ENCODE measurements around the gene OR51E2. TPM values are rescaled to one million over a fixed set of nuclear protein-coding genes. Genes with fewer than 3 reads are reported as not detected.
A peak's percentile ranks its signal among the peaks of the same experiment; 100 is the strongest.

The OR51E2 gene
- total and polyA plus RNA-seq, 7 donors: 0.10 to 0.23 (median 0.19) TPM; not detected in 2

DNA sequence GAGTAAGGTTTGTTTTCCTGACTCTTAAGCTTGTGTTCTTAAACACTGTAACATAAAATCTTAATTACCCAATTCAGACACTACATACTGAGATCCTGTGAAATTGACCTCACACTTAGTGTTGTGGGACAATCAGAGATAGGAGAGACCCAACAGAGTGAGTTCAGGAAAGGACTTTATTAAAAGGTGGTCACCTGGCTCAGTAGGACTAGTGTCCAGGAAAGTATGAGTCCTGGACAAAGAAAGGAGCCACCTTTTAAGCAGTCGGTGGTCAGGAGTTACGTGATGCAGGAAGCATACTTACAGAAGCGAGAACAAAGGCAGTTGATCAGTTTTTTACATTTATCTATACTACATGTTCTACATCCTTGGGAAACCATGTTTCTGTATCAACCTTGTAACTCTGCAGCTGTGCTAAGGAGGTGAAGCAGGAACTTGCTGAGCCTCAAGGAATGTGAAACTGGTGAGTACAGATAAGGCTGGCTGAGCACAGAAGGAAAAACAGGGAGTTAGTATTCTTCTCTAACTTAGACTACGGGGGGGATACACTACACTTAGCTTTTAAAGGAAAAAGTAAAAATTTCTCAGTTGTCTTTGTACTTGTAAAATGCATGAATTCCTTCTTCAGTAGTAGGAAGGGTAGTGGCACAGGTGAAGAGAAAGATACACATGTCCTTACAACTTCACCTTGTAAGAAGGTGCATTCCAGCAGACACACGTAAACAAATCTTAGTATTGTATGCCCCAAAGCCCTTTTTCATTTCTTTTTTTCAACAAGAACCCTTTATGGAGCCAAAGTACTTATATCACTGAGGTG is 38.8 kb downstream of the OR51E2 start:
- intact Hi-C loops (cut with DNase I): no loop called here
- DNase-seq: no peak
- Histone ChIP-seq H3K9me3 (no peaks in the 10 kb centered on the region), H3K36me3 (ENCODE audit: insufficient read depth in 1 of 2, low read depth in 1 of 2) (no peaks in the 10 kb centered on the region), H3K4me3 (no peak overlapping the region), H3K27ac (no peak overlapping the region), H3K4me1 (no peaks in the 10 kb centered on the region), H3K27me3 (ENCODE audit: insufficient read depth in 3 of 3, low read length in 2 of 3) (no peaks in the 10 kb centered on the region)
- no peak for ATAC-seq
- 81 to 85% (median 85%) methylated on average over 5 of the region's 5 CpGs for WGBS, 3 donors
- TF ChIP-seq, protein P1, sequence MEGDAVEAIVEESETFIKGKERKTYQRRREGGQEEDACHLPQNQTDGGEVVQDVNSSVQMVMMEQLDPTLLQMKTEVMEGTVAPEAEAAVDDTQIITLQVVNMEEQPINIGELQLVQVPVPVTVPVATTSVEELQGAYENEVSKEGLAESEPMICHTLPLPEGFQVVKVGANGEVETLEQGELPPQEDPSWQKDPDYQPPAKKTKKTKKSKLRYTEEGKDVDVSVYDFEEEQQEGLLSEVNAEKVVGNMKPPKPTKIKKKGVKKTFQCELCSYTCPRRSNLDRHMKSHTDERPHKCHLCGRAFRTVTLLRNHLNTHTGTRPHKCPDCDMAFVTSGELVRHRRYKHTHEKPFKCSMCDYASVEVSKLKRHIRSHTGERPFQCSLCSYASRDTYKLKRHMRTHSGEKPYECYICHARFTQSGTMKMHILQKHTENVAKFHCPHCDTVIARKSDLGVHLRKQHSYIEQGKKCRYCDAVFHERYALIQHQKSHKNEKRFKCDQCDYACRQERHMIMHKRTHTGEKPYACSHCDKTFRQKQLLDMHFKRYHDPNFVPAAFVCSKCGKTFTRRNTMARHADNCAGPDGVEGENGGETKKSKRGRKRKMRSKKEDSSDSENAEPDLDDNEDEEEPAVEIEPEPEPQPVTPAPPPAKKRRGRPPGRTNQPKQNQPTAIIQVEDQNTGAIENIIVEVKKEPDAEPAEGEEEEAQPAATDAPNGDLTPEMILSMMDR (IDR thresholded peaks at IDR 0.05): no peak

DNA sequence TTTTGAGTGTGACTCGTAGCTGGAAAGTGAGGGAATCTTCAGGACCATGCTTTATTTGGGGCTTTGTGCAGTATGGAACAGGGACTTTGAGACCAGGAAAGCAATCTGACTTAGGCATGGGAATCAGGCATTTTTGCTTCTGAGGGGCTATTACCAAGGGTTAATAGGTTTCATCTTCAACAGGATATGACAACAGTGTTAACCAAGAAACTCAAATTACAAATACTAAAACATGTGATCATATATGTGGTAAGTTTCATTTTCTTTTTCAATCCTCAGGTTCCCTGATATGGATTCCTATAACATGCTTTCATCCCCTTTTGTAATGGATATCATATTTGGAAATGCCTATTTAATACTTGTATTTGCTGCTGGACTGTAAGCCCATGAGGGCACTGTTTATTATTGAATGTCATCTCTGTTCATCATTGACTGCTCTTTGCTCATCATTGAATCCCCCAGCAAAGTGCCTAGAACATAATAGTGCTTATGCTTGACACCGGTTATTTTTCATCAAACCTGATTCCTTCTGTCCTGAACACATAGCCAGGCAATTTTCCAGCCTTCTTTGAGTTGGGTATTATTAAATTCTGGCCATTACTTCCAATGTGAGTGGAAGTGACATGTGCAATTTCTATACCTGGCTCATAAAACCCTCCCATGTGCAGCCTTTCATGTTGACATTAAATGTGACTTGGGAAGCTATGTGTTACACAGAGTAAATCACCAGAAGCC is 42.9 kb downstream of the OR51E2 start:
- Histone ChIP-seq H3K4me1 (no peaks in the 10 kb centered on the region), H3K36me3 (ENCODE audit: insufficient read depth in 1 of 2, low read depth in 1 of 2) (no peaks in the 10 kb centered on the region), H3K27me3 (ENCODE audit: insufficient read depth in 3 of 3, low read length in 2 of 3) (no peaks in the 10 kb centered on the region), H3K27ac (no peak overlapping the region), H3K4me3 (no peak overlapping the region), H3K9me3 (no peaks in the 10 kb centered on the region)
- TF ChIP-seq, protein P1 (IDR thresholded peaks at IDR 0.05): no peak
- ATAC-seq (no peak), DNase-seq (no peak)
- 51 to 74% (median 73%) methylated on average over 2 of the region's 2 CpGs for WGBS, 3 donors
- intact Hi-C loops (cut with DNase I): no loop called here

DNA sequence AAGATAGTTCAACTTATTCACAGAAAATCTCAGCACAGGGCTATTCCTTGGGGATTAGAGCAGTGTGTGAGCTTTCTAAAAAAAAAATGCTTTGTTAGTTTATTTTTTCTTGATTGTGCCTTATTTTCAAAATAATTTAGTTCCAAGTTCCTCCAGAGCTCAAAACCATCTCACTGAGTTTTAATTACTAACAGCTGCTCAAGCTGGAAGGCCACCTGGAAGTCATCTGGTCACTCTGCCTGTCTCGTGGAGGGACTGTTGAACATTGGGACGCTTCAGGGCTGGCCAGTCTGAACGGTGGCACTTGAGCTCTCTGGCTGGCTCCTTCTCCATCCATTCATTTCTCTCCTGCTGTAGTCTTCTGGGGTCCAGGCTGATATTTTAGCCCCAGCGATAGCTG is 49.9 kb downstream of the OR51E2 start:
- Histone ChIP-seq H3K9me3 (no peaks in the 10 kb centered on the region), H3K27ac (no peak overlapping the region), H3K4me3 (no peak overlapping the region), H3K36me3 (ENCODE audit: insufficient read depth in 1 of 2, low read depth in 1 of 2) (no peaks in the 10 kb centered on the region), H3K4me1 (peaks cover 10% of the 10 kb centered on the region), H3K27me3 (ENCODE audit: insufficient read depth in 3 of 3, low read length in 2 of 3) (no peaks in the 10 kb centered on the region)
- WGBS, 3 donors: 33 to 40% (median 35%) methylated on average over 4 of the region's 4 CpGs
- ATAC-seq (no peak), DNase-seq (no peak)
- TF ChIP-seq, protein P1 (IDR thresholded peaks at IDR 0.05): no peak
- intact Hi-C loops (cut with DNase I): no loop called here

GRCh38 chr11:4645974-4646373 is 51.7 kb downstream of the OR51E2 start:
- ATAC-seq (peak; percentile 70 to 93 (median 76)), DNase-seq (no peak)
- Histone ChIP-seq H3K27me3 (ENCODE audit: insufficient read depth in 3 of 3, low read length in 2 of 3) (no peaks in the 10 kb centered on the region), H3K4me3 (peak overlapping the region; percentile 43), H3K36me3 (ENCODE audit: insufficient read depth in 1 of 2, low read depth in 1 of 2) (no peaks in the 10 kb centered on the region), H3K27ac (peak overlapping the region; percentile 36), H3K9me3 (no peaks in the 10 kb centered on the region), H3K4me1 (peaks cover 10% of the 10 kb centered on the region)
- intact Hi-C loops (cut with DNase I): no loop called here
- WGBS, 3 donors: 33 to 39% (median 37%) methylated on average over 2 of the region's 2 CpGs
- TF ChIP-seq, protein P1 (IDR thresholded peaks at IDR 0.05): no peak

All from psoas muscle (tissue), 8 donors.